GM12873 (cell line): ENCODE results near the gene MEGF11.

Experiments used
- TF ChIP-seq, protein P1 (sequence below): IDR thresholded peaks from 2 replicates; pipeline ENCODE4 v1.5.1; 2012; ENCODE audit warnings: low read depth, mild to moderate bottlenecking, moderate library complexity, low read length, control low read depth; ENCODE audit not compliant: insufficient read depth; ENCODE audit errors: missing control alignments

Gene MEGF11

DNA sequence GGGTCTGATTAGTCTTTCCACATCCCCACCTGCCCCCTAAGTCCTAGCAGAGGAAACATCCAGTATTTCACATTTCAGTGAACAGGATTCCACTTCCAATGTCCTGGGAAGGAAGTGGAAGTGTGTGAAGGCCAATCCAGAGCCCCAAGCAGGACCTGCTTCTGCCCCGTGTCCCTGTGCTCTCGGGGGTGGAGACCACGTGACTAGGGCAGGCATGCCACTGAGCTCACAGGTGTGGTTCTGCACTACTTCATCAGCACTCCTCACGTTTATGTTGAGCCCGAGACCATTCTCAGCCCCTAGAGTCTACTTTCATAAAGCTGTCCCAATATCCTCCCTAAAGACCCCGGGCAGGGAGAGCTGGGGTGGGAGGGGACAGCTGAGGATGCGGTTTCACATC, 299.9 kb downstream of the MEGF11 start:
- TF ChIP-seq, protein P1, sequence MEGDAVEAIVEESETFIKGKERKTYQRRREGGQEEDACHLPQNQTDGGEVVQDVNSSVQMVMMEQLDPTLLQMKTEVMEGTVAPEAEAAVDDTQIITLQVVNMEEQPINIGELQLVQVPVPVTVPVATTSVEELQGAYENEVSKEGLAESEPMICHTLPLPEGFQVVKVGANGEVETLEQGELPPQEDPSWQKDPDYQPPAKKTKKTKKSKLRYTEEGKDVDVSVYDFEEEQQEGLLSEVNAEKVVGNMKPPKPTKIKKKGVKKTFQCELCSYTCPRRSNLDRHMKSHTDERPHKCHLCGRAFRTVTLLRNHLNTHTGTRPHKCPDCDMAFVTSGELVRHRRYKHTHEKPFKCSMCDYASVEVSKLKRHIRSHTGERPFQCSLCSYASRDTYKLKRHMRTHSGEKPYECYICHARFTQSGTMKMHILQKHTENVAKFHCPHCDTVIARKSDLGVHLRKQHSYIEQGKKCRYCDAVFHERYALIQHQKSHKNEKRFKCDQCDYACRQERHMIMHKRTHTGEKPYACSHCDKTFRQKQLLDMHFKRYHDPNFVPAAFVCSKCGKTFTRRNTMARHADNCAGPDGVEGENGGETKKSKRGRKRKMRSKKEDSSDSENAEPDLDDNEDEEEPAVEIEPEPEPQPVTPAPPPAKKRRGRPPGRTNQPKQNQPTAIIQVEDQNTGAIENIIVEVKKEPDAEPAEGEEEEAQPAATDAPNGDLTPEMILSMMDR = no peak

DNA sequence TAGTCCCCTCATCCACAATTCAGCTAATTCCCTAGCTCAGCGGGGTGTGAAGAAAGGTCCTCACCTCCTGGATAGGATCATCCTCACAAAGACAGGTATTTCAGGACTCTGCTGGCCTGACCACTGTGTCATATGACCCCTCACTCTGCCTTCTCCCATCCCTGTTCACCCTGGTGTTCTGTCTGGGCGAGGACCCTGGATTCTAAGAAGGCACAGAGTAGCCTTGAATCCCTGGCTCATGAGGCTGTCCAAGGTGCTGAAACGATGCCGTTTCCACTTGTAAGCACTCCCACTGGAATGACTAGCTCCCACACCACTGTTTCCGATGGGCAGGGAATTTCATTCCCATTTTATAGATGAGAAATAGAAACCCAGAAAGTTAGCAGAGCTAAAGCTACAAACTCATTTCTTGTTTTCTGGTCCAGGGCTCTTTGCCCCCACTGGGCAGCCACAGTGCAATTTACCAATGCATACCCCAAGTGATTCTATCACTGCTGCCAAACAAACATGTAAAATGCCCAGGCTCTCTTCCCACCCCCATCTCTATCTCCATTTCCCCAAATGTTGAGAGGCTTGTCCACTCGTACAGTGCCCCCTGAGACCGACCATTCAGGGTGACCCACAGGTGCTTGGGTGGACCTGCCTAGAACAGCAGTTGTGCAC, 301.0 kb downstream of the MEGF11 start:
- TF ChIP-seq, protein P1 = no peak

DNA sequence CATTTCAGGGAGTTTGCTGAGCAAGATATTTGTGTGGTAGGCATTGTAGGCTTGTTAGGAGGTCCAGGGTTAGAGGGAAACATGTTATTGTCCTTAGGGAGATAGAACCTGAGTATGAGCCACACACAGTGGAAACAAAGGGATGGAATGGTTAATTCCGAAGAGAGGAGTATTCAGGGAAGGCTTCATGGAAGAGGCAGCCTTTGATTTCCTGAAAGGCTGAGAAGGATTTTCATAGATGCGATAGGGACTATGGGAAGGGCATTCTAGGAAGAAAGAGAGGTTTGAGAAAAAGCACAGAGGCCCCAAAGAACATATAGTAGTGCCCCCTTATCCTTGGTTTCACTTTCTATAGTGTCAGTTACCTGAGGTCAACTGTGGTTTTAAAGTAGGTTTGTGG, 302.5 kb downstream of the MEGF11 start:
- TF ChIP-seq, protein P1 = no peak

DNA sequence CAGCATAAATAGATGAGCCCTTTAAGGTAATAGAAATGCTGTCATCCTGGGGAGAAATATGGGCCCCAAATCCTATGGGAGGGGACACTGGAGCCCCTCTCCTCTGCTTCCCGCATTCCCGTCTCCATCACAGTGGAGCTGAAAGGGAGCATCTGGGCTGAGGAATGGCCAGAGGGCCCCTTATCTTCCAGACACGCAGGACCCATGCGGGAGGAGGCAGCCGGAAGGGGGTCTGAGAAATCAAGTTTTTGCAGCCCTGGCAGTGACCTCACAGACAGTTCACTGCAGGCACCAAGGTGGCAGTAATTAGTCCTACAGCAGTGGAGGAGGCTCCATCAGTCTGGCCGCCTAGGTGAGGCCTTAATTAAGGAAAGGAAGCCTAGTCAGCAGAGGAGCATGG, 304.1 kb downstream of the MEGF11 start:
- TF ChIP-seq, protein P1 = no peak

DNA sequence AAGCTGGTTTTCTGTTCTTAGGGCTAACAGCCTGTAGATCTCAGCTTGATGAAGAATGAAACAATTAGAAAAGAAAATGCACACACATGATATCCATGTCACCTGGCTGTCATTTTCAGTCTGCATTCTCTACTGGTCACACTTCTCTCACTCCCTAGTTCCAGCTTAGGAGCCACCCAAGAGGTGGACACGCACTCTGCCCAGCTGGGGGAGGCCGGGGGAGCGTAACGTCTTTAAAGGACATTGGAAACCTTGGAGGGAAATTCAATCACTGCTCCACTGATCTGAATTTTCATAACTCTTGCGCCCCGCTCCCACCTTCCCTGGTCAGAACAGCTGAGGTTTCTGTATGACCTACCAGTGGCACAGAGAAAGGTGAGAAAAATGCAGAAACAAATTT, 304.5 kb downstream of the MEGF11 start:
- TF ChIP-seq, protein P1 = no peak

DNA sequence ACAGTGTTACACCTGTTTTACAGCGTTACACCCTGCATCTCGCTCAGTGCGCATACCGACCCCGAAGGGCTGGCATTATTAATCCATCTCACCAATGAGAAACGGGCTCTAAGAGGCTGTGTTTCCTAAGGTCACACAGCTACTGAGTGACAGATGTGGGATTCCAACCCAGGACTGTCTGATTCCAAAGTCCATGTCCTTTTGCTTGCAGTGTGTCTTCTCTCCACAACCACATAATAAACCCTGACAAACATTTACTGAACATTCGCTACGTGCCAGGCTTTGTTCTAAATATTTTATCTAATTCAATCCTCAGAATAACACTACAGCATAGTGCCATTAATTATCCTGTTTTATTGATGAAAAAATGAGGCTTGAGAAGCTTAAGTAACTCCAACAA, 305.2 kb downstream of the MEGF11 start:
- TF ChIP-seq, protein P1 = no peak

DNA sequence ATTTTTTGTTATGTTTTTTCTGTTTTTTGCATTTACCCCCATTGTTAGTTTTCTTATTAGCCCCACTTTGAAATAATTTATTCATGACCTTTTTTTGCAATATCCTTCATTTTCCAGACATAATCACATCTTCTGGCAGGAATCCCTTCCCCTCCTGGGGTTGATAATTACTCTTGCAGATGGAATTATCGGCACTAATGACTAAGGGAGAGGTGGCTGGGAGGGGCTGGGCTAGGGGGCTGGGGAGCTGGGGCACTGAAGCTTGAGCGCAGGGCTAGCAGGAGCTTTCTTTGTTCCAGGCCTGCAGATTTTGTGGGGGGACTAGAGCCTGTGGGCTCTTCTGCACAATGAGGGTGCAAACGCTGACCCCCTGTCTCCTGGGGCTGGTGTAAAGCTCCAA, 306.5 kb downstream of the MEGF11 start:
- TF ChIP-seq, protein P1 = no peak
